ENCODE data around the gene EXOC6. TPM values are rescaled to one million over a fixed set of nuclear protein-coding genes. Genes with fewer than 3 reads are reported as not detected.
"Not testable (repeated sequence)": the region's sequence is repeated elsewhere in the genome, so short reads cannot be mapped to it uniquely, and the experiment has no call there.

EXOC6 gene
- total RNA-seq, 1 donor from 2014 or later, result 17.2 TPM

DNA sequence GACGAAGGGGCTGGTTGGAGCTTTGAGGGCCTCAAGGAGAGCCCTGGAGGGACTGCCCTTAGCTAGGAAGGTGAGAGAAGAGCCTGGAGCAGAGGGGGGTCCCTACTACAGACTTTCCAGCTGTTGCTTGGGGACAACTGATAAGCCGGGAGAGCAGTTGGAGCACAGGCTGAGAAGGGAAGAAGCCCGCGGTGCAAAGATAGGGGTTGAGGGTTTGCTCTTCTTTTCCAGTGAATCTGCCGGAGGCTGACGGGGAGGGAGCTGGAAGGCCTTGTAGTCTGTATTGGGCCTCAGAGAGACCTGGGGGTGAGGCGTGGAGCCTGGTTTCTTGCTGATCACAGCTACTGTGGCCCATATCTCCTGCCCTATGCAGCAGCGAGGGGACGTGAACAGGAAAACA lies 249.1 kb downstream of the EXOC6 start:
- Histone ChIP-seq H3K4me3 (no peak overlapping the region), H3K36me3 (no peaks in the 10 kb centered on the region), H3K4me1 (no peaks in the 10 kb centered on the region), H3K27ac (replicated peaks) (no peak overlapping the region), H3K27me3 (ENCODE audit: low read depth) (peaks cover 7% of the 10 kb centered on the region), H3K9me3 (replicated peaks) (no peaks in the 10 kb centered on the region)
- DNase-seq, result no peak
- TF ChIP-seq, protein P1, sequence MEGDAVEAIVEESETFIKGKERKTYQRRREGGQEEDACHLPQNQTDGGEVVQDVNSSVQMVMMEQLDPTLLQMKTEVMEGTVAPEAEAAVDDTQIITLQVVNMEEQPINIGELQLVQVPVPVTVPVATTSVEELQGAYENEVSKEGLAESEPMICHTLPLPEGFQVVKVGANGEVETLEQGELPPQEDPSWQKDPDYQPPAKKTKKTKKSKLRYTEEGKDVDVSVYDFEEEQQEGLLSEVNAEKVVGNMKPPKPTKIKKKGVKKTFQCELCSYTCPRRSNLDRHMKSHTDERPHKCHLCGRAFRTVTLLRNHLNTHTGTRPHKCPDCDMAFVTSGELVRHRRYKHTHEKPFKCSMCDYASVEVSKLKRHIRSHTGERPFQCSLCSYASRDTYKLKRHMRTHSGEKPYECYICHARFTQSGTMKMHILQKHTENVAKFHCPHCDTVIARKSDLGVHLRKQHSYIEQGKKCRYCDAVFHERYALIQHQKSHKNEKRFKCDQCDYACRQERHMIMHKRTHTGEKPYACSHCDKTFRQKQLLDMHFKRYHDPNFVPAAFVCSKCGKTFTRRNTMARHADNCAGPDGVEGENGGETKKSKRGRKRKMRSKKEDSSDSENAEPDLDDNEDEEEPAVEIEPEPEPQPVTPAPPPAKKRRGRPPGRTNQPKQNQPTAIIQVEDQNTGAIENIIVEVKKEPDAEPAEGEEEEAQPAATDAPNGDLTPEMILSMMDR (IDR thresholded peaks at IDR 0.05; ENCODE audit: borderline replicate concordance), result no peak
- intact Hi-C loops (cut with micrococcal nuclease), result no loop called here

DNA sequence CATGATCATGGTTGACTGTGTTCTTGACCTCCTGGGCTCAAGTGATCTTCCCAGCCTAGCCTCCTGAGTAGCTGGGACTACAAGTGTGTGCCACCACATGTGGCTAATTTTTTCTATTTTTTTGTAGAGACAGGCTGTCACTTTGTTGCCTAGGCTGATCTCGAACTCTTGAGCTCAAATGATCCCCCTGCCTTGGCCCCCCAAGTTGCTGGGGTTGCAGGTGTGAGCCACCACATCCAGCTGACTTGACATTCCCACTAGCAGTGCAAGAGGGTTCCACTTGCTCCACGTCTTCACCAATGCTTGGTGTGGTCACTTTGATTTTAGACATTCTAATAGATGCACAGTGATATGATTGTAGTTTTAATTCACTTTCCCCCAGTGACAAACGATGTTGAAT lies 250.5 kb downstream of the EXOC6 start:
- TF ChIP-seq, protein P1 (IDR thresholded peaks at IDR 0.05; ENCODE audit: borderline replicate concordance), result no peak
- peaks cover 4% of the 10 kb centered on the region for H3K9me3 ChIP-seq (replicated peaks)
- intact Hi-C loops (cut with micrococcal nuclease), result no loop called here
- no peak for DNase-seq
- H3K27ac ChIP-seq (replicated peaks), result no peak overlapping the region
- no peaks in the 10 kb centered on the region for H3K4me1 ChIP-seq
- no peak overlapping the region for H3K4me3 ChIP-seq
- peaks cover 8% of the 10 kb centered on the region for H3K27me3 ChIP-seq (ENCODE audit: low read depth)
- no peaks in the 10 kb centered on the region for H3K36me3 ChIP-seq

DNA sequence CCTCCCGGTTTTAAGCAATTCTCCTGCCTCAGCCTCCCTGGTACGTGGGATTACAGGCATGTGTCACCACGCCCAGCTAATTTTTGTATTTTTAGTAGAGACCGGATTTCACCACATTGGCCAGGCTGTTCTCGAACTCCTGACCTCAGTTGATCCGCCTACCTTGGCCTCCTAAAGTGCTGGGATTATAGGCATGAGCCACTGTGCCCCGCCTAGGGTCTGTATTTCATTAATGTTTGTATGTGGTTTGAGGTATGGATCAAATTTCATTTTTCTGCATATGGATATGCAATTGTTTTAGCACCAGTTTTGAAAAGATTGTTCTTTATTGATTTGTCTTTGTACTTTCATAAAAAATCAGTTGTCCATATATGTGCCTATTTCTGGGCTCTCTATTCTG lies 251.3 kb downstream of the EXOC6 start:
- H3K4me1 ChIP-seq, result no peaks in the 10 kb centered on the region
- intact Hi-C loops (cut with micrococcal nuclease), result no loop called here
- peaks cover 11% of the 10 kb centered on the region for H3K27me3 ChIP-seq (ENCODE audit: low read depth)
- TF ChIP-seq, protein P1 (IDR thresholded peaks at IDR 0.05; ENCODE audit: borderline replicate concordance), result no peak
- no peak for DNase-seq
- peaks cover 13% of the 10 kb centered on the region for H3K9me3 ChIP-seq (replicated peaks)
- no peaks in the 10 kb centered on the region for H3K36me3 ChIP-seq
- no peak overlapping the region for H3K4me3 ChIP-seq
- H3K27ac ChIP-seq (replicated peaks), result no peak overlapping the region

DNA sequence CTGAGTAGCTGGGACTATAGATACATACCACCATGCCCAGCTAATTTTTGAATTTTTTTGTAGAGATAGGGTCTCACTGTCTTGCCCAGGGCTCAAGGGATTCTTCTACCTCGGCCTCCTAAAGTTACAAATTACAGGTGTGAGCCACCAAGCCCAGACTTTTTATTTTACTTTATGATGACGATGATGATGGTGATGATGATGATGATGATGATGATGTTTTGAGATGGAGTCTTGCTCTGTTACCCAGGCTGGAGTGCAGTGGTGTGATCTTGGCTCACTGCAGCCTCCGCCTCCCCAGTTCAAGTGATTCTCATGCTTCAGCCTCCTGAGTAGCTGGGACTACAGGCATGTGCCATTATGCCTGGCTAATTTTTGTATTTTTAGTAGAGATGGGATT lies 252.8 kb downstream of the EXOC6 start:
- H3K27ac ChIP-seq (replicated peaks); H3K36me3 ChIP-seq; H3K4me3 ChIP-seq; DNase-seq; H3K4me1 ChIP-seq; intact Hi-C loops (cut with micrococcal nuclease): not testable (repeated sequence)
- Histone ChIP-seq H3K9me3 (replicated peaks) (peaks cover 16% of the 10 kb centered on the region), H3K27me3 (ENCODE audit: low read depth) (peaks cover 11% of the 10 kb centered on the region)

DNA sequence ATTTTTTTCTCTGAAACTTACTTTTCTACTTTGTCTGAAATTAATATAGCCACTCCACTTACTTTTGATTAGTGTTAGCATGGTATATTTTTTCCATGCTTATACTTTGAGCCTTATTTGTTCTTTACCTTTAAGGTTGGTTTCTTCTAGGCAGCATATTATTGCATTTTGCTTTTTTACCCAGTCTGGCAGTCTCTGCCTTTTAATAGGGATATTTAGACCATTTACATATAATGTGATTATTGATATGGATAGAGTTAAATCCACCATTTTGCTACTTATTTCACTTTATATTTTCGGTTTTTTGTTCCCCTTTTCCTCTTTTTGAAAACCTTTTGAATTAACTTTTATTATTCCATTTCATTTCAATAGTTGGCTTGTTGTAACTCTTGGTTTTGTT lies 255.6 kb downstream of the EXOC6 start:
- Histone ChIP-seq H3K27me3 (ENCODE audit: low read depth) (peaks cover 4% of the 10 kb centered on the region), H3K36me3 (no peaks in the 10 kb centered on the region), H3K4me1 (no peaks in the 10 kb centered on the region), H3K27ac (replicated peaks) (no peak overlapping the region), H3K9me3 (replicated peaks) (peaks cover 16% of the 10 kb centered on the region), H3K4me3 (no peak overlapping the region)
- intact Hi-C loops (cut with micrococcal nuclease), result no loop called here
- TF ChIP-seq, protein P1 (IDR thresholded peaks at IDR 0.05; ENCODE audit: borderline replicate concordance), result no peak
- no peak for DNase-seq

DNA sequence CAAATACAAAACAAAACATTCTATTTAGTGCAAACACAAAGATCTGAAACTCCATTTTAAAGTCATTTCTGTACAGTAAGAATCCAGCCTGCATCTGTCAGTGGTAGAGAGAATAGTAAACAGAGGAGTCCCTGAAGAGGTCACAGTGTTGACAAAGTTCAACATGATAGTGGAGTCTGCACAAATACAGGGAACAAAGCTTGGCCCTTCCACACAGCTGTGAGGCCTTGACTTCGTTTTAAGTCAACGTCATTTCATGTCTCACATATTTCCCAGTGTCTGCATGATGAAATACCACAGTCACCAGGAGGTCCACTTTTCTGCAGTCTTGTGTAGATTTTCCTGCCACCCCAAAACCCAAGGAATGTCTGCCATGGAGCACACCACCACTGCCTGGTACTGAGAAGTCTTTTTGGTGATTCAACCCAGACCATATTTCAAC lies 258.3 kb downstream of the EXOC6 start:
- intact Hi-C loops (cut with micrococcal nuclease), result no loop called here
- H3K36me3 ChIP-seq, result no peaks in the 10 kb centered on the region
- H3K4me3 ChIP-seq, result no peak overlapping the region
- no peaks in the 10 kb centered on the region for H3K4me1 ChIP-seq
- H3K27ac ChIP-seq (replicated peaks), result no peak overlapping the region
- peaks cover 16% of the 10 kb centered on the region for H3K9me3 ChIP-seq (replicated peaks)
- DNase-seq, result no peak
- H3K27me3 ChIP-seq (ENCODE audit: low read depth), result peaks cover 4% of the 10 kb centered on the region
- TF ChIP-seq, protein P1 (IDR thresholded peaks at IDR 0.05; ENCODE audit: borderline replicate concordance), result no peak

Other genes starting within 250 kb of the EXOC6 start
- gene HHEX, start 158.6 kb upstream of the EXOC6 start, total RNA-seq, result 2.1 TPM
- not detected for gene CYP26C1, start 212.3 kb downstream of the EXOC6 start, total RNA-seq
- not detected for gene CYP26A1, start 225.4 kb downstream of the EXOC6 start, total RNA-seq

Measured in left ventricle myocardium inferior (tissue), 1 donor.